T-helper 1 cell treated with Interleukin-12 subunit alpha and Interleukin-12 subunit beta and Interleukin-4 antibody, amounts not matched to agents 30 ng/mL and 1 ng/mL, for 36 hours (primary cell): ENCODE data around the gene RBMS1. TPM values are rescaled to one million over a fixed set of nuclear protein-coding genes. Genes with fewer than 3 reads are reported as not detected.

ENCODE experiments used
- intact Hi-C: fragments of 100-400 bp; cut with micrococcal nuclease; formaldehyde crosslinking; loops from one replicate; pipeline ENCODE4 v1.15.1; 2024
- total RNA-seq: library from RNA; stranded (reverse); gene quantifications from 2 replicates; pipeline ENCODE4 v1.2.3, GENCODE V29; 2022

The RBMS1 gene
- total RNA-seq, 1 donor from 2014 or later = 61.2 TPM

GRCh38 chr2:160505256-160505655 is 11.6 kb upstream of the RBMS1 start:
- intact Hi-C loops = no loop called here

- intact Hi-C loops = no loop called here
Measured at GRCh38 chr2:160502478-160502877, 8.9 kb upstream of the RBMS1 start.

GRCh38 chr2:160501370-160501769 is 7.8 kb upstream of the RBMS1 start:
- intact Hi-C loops = no loop called here

GRCh38 chr2:160499865-160500264 is 6.3 kb upstream of the RBMS1 start:
- intact Hi-C loops = loop anchor here (10.0 kb wide), 3 partner anchors 495 to 1575 kb away; partner anchors contain the start of genes DPP4 and LY75

- intact Hi-C loops = loop anchor here (10.0 kb wide), 3 partner anchors 497 to 1577 kb away; partner anchors contain the start of genes DPP4 and LY75
Measured at GRCh38 chr2:160498137-160498536, 4.5 kb upstream of the RBMS1 start.

GRCh38 chr2:160494201-160494644 is 616 bp upstream of the RBMS1 start:
- intact Hi-C loops = loop anchor here (5.0 to 10.0 kb wide), 12 partner anchors 98 to 1823 kb away; partner anchors contain the start of genes DPP4, IFIH1, LY75 and PSMD14

GRCh38 chr2:160492401-160493226 is 993 bp downstream of the RBMS1 start:
- intact Hi-C loops = loop anchor here (1.0 to 10.0 kb wide), 21 partner anchors 10 to 1825 kb away; partner anchors contain the start of genes DPP4, IFIH1, LY75 and MARCHF7

- intact Hi-C loops = loop anchor here (1.0 to 10.0 kb wide), 21 partner anchors 10 to 1825 kb away; partner anchors contain the start of genes DPP4, IFIH1, LY75 and MARCHF7
Measured at GRCh38 chr2:160491911-160492371, 1.7 kb downstream of the RBMS1 start.

- intact Hi-C loops = loop anchor here (5.0 to 10.0 kb wide), 12 partner anchors 101 to 1826 kb away; partner anchors contain the start of genes DPP4, IFIH1, LY75 and PSMD14
Measured at GRCh38 chr2:160490733-160491685, 2.6 kb downstream of the RBMS1 start.

- intact Hi-C loops = loop anchor here (10.0 kb wide), 1 partner anchor 1506 kb away; no protein-coding TSS in a partner anchor
Measured at GRCh38 chr2:160489111-160489510, 4.5 kb downstream of the RBMS1 start.

GRCh38 chr2:160488289-160488688 is 5.3 kb downstream of the RBMS1 start:
- intact Hi-C loops = loop anchor here (10.0 kb wide), 1 partner anchor 1507 kb away; no protein-coding TSS in a partner anchor

- intact Hi-C loops = loop anchor here (10.0 kb wide), 1 partner anchor 1508 kb away; no protein-coding TSS in a partner anchor
Measured at GRCh38 chr2:160486341-160486740, 7.3 kb downstream of the RBMS1 start.

- intact Hi-C loops = loop anchor here (1.0 to 10.0 kb wide), 2 partner anchors 1199 to 1510 kb away; partner anchors contain the start of gene WDSUB1
Measured at GRCh38 chr2:160484859-160485520, 8.6 kb downstream of the RBMS1 start.

GRCh38 chr2:160482673-160483072 is 10.9 kb downstream of the RBMS1 start:
- intact Hi-C loops = loop anchor here (1.0 to 10.0 kb wide), 5 partner anchors 8 to 1512 kb away; no protein-coding TSS in a partner anchor

- intact Hi-C loops = no loop called here
Measured at GRCh38 chr2:160479269-160479668, 14.3 kb downstream of the RBMS1 start.

- intact Hi-C loops = no loop called here
Measured at GRCh38 chr2:160478660-160479059, 14.9 kb downstream of the RBMS1 start.

- intact Hi-C loops = no loop called here
Measured at GRCh38 chr2:160477032-160477431, 16.6 kb downstream of the RBMS1 start.

GRCh38 chr2:160474891-160475787 is 18.5 kb downstream of the RBMS1 start:
- intact Hi-C loops = loop anchor here (1.0 to 5.0 kb wide), 3 partner anchors 7 to 602 kb away; no protein-coding TSS in a partner anchor

- intact Hi-C loops = loop anchor here (1.0 to 5.0 kb wide), 3 partner anchors 8 to 603 kb away; no protein-coding TSS in a partner anchor
Measured at GRCh38 chr2:160474319-160474645, 19.3 kb downstream of the RBMS1 start.
